HL-60/S4 treated with retinoic acid at 250 ng/mL for 4 days and 3 days (cell line): ENCODE results near the gene VCL.
"Not testable (repeated sequence)": the region's sequence is repeated elsewhere in the genome, so short reads cannot be mapped to it uniquely, and the experiment has no call there.

Experiments used
- in situ Hi-C: fragments of 300-500 bp; cut with MboI; formaldehyde crosslinking; loops from 2 replicates; pipeline ENCODE4 v1.7.0; 2022; ENCODE audit warnings: low sequenced_read_pairs

The VCL gene

DNA sequence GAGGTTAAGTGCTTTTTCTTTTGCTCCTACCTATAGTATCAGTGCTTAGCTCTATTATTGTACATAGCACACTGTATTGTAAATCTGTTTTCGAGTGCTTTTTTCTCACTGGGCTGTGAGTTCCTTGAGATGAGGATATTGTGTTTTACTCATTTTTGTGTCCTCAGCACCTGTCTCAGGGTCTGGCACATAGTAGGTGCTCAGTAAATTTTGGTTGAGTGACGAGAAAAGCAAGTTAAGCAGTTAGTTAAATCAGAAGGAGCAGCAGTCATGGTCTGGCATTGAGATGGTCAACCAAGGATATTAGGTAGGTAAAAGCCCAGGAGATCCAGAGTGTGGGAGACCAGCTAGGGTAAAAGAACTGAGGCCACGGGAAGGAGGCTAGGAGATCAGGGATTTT, 101.5 kb downstream of the VCL start:
- in situ Hi-C loops, result loop anchor here (25.0 kb wide), 1 partner anchor 212 kb away; no protein-coding TSS in a partner anchor

GRCh38 chr10:74099836-74100235, 101.9 kb downstream of the VCL start:
- in situ Hi-C loops, result loop anchor here (25.0 kb wide), 1 partner anchor 213 kb away; no protein-coding TSS in a partner anchor

- in situ Hi-C loops, result no loop called here
Measured at GRCh38 chr10:74103560-74104258, 105.8 kb downstream of the VCL start.

DNA sequence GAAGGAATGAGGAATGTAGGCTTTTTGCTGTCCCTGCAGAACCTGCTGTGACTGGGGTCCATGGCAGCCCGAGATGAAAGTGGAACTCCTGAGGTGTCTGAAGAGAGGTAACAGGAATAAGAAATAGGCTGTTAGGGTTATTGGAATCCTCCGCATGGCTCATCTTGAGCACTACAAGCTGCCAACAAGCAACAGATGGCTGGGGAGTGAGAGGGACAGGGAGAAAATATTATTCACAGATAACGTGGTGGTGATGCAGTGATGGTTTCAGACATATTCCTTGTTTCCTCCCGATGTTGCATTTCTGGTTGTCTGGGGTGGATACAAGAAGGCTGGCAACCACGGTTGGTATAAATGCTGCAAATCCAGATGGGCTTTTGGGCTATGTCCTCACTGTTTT, 106.6 kb downstream of the VCL start:
- in situ Hi-C loops, result no loop called here

- in situ Hi-C loops, result no loop called here
Measured at GRCh38 chr10:74104996-74105395, 107.1 kb downstream of the VCL start.

DNA sequence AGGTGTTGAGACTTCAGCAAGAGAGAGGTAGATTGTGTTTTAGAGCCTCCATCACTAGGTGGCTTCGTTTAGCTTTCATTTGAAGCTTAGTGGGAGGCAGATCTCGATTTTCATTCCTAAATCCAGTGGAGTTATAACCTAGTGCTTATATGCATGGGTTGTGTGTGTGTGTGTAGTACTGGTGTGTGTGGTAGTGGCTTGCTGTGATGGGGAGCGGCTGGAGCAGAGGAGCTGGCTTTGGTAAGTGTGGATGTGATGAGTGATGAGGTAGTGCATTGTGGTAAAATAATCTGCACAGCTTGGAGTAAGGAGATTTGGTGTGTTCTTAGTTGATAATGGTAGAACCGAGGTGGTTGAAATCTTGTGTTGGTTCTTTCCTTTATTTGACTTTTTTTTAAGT, 109.5 kb downstream of the VCL start:
- in situ Hi-C loops, result no loop called here

GRCh38 chr10:74109452-74109851, 111.5 kb downstream of the VCL start:
- in situ Hi-C loops, result no loop called here

- in situ Hi-C loops, result no loop called here
Measured at GRCh38 chr10:74110120-74110519, 112.2 kb downstream of the VCL start.

DNA sequence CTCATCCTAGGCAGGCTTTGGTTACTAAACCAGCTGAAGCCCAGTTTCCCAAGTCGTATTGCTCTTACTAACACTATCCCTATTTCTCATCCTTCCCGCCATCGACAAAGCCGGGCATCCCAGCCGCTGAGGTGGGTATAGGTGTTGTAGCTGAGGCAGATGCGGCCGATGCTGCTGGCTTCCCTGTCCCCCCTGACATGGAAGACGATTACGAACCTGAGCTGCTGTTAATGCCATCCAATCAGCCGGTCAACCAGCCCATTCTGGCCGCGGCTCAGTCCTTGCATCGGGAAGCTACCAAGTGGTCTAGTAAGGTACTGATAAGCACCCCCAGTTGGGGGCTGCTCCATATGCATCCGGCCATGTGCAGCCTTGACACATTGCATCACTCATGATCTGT, 113.9 kb downstream of the VCL start:
- in situ Hi-C loops, result no loop called here

DNA sequence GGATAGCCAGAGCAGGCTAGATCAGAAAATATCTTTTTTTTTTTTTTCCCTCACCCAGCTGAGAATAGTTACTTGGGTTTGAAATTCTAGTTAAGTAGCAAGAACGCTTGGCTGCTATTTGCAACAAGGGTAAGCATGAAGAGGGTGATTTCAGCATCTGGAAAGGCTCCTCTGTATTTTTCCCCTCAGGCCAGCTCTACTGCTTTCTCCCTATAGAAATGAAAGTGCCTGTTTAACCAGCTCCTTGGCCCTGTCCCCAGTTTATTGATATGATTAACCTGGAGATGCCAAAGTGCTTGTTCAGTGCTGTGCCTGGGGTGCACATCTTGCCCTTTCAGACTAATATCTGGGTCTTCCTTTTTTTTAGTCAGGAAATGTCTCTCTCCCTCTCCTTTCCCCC, 115.6 kb downstream of the VCL start:
- in situ Hi-C loops, result no loop called here

DNA sequence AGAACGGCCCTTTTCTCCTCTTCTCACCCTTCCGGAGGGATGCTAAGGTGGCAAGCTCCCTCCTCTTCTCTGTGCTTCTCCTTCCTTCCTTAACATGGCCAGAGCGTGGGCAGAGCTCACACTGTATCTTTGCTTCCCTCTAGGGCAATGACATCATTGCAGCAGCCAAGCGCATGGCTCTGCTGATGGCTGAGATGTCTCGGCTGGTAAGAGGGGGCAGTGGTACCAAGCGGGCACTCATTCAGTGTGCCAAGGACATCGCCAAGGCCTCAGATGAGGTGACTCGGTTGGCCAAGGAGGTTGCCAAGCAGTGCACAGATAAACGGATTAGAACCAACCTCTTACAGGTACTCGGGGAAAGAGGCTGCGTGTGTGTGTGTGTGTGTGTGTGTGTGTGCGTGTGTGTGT, 116.1 kb downstream of the VCL start:
- in situ Hi-C loops, result no loop called here

GRCh38 chr10:74117738-74118137, 119.8 kb downstream of the VCL start:
- in situ Hi-C loops, result no loop called here

DNA sequence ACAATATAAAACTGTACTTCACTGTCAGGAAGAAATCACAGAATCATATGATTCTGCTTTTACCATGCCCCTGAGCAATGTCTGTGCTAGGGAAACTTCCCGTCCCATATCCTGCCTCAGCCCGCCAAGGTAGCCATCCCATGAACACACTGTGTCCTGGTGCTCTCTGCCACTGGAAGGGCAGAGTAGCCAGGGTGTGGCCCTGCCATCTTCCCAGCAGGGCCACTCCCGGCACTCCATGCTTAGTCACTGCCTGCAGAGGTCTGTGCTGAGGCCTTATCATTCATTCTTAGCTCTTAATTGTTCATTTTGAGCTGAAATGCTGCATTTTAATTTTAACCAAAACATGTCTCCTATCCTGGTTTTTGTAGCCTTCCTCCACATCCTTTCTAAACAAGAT, 120.9 kb downstream of the VCL start:
- in situ Hi-C loops, result no loop called here

DNA sequence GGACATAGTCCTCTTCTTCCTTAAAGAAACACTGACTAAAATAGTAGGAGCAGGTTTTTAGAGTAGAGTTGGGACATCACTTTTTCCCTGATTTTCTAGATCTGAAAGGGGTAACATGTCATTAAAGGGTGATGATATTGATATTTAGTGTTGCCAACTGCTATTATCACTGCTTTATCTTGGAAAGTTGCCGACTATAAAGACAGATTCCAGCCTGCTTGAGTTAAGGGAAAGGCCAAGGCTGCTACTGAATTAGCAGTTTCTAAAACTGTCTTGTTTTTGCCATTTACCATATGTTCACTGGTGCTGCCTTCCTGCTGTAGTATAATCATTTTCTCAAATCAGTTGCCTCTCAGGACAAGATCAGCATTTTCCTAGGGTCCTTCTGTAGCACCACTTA, 123.0 kb downstream of the VCL start:
- in situ Hi-C loops, result no loop called here

- in situ Hi-C loops, result no loop called here
Measured at GRCh38 chr10:74121368-74121767, 123.5 kb downstream of the VCL start.

DNA sequence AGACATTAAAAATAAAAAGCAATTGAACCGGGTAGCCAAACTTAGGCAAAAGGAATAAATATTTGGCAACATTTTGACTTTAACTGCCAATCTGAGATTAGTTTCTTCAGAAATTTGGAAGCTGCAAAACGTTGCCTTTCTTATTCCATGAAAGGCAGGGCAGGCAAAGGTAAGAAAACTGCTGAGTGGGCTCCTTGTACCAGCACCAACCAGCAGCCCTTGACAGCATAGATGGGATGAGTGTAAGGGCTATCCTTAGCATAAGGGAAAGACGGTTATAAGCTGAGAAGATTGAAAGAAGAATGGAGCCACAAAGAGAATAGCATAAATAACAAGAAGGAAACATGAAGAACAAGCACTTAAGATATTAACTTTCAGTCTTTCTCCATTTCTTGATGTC, 124.1 kb downstream of the VCL start:
- in situ Hi-C loops, result no loop called here

GRCh38 chr10:74123081-74123480, 125.2 kb downstream of the VCL start:
- in situ Hi-C loops, result no loop called here

DNA sequence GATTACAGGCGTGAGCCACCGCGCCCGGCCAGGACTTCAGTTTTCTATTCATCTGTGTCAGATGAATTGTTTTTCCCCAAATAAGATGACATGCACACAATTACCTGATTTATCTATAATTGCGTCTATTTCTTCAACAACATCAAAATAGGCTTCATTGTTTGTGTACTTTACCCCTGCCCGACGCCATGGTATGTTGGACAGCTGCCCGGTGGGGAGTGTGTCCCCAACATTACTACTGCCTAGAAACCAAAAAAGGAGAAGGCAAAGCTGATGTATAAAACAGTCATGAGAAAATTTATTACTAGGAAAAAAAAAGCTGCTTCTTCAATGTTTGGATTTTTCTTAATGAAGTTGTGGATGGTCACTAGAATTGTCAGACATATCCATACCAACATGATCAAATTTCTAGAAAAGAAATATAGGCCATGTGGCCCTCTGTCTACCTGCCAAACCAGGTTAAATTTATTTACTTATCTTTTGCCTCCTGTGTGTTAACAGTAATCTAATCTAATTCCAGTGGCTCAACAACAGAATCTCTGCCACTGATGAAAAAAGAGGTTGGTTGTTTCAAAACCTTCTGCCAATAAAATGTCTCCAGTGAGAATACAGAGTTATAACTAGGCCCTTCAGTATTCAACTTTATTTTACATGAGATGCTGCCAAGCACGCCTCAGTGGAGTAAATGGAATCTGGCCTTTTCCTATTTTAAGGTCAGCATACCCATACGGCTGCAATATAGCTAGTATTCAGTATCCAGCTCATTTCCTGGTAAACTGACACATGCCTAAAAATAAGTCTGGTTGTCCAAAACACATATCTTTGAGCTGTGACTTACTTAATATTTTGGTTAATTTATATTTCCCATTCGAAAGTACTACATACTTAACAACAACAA, 136.3 kb downstream of the VCL start:
- in situ Hi-C loops, result no loop called here

DNA sequence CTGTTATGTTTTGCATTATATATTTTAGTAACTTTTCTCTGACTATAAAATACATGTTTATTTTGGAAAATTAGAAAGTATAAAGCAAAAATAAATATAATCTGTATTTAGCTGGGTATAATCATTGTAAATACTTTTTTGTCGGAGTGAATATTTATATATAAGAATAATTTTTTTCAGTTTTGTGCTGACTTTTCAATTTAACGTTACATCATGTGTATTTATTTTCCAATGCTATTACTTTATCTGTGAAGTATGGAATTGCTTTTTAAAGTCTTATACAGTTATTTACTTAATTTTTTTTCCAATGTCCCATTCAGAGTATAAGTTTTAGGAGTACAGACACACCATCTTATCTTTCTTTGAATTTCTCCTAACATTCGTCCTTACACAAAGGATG, 137.5 kb downstream of the VCL start:
- in situ Hi-C loops, result no loop called here

GRCh38 chr10:74137992-74138391, 140.1 kb downstream of the VCL start:
- in situ Hi-C loops, result no loop called here

DNA sequence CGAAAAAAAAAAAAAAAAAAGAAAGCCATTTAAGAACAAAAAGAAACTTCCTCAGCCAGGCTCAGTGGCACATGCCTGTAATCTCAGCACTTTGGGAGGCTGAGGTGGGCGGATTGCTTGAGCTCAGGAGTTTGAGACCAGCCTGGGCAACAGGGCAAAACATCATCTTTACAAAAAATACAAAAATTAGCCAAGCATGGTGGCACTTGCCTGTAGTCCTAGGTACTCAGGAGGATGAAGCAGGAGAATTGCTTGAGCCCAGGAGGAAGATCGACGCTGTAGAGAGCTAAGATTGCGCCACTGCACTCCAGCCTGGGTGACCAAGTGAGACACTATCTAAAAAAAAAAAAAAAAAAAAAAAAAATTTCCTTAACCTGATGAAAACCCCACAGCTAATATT, 140.7 kb downstream of the VCL start:
- in situ Hi-C loops, result not testable (repeated sequence)

DNA sequence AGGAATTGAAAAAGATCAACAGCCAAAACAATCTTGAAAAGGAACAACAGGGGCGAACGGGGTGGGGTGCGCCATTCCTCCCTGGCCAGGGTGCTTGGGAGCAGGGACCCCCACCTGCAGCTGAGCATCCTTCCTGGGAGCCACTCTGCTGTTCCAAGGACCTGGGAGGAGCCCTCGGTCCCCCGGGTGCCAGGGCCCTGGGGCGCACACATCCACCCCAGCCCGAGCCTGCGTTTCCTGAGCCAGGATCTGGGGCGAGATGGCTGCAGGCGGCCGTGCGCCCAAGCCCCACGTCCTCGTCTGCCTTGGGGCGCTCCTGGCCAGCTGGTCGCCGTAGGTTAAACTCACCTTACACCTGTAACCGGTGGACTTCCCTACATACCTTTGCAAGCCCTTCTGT, 142.1 kb downstream of the VCL start:
- in situ Hi-C loops, result no loop called here
